D721Med (cell line): ENCODE measurements around the gene TTC16.
"Not testable (repeated sequence)": the region's sequence is repeated elsewhere in the genome, so short reads cannot be mapped to it uniquely, and the experiment has no call there.

Experiments
- DNase-seq: peaks from one replicate; pipeline ENCODE4 v3.0.0; 2011; ENCODE audit warnings: low spot score; ENCODE audit not compliant: insufficient read length
- FAIRE-seq: peaks from 2 replicates; lab custom pipeline; 2011; peaks lifted over from hg19 to GRCh38; lab: Jason Lieb, UNC
- TF ChIP-seq, protein P1 (sequence below): IDR thresholded peaks from 2 replicates; pipeline ENCODE4 v1.5.1; 2012; ENCODE audit warnings: mild to moderate bottlenecking, control low read depth; ENCODE audit not compliant: insufficient read depth; ENCODE audit errors: missing control alignments

The TTC16 gene

DNA sequence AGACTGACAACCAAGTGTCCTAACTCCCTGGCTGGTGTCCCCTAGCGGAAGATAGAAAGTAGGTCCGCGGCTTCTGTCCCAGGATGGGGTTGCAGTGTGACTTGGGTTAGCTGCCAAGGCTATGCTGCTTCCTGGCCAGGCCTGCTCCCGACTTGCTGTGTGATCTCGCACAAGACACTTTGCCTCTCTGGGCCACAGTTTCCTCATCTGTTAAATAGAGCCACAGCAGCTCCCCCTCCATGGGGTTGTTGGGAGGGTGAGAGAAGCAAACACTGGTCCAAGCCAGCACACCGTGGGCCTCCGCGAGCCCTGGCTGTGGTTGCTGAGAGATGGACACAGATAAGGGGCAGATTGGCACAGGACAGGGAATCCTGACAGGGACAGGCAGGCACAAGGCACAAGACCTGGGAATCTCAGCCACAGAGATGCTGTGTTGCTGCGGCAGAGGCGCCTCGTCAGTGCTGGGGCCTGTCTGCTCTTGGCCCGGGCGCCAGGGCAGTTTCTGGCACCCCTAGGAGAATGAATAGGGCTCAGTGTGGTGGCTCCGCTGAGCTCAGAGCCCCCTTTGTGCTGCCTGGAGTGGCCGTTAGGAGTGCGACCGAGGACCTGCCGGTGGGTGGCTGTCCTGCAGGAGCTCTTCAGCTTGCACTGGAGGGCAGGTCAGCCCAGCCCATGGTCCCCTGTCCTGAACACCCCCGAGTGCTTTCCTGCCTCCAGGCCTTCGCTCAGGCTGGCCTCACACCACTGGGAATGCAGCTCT is 64.4 kb downstream of the TTC16 start:
- DNase-seq (no peak), FAIRE-seq (no peak)
- TF ChIP-seq, protein P1, sequence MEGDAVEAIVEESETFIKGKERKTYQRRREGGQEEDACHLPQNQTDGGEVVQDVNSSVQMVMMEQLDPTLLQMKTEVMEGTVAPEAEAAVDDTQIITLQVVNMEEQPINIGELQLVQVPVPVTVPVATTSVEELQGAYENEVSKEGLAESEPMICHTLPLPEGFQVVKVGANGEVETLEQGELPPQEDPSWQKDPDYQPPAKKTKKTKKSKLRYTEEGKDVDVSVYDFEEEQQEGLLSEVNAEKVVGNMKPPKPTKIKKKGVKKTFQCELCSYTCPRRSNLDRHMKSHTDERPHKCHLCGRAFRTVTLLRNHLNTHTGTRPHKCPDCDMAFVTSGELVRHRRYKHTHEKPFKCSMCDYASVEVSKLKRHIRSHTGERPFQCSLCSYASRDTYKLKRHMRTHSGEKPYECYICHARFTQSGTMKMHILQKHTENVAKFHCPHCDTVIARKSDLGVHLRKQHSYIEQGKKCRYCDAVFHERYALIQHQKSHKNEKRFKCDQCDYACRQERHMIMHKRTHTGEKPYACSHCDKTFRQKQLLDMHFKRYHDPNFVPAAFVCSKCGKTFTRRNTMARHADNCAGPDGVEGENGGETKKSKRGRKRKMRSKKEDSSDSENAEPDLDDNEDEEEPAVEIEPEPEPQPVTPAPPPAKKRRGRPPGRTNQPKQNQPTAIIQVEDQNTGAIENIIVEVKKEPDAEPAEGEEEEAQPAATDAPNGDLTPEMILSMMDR: no peak

DNA sequence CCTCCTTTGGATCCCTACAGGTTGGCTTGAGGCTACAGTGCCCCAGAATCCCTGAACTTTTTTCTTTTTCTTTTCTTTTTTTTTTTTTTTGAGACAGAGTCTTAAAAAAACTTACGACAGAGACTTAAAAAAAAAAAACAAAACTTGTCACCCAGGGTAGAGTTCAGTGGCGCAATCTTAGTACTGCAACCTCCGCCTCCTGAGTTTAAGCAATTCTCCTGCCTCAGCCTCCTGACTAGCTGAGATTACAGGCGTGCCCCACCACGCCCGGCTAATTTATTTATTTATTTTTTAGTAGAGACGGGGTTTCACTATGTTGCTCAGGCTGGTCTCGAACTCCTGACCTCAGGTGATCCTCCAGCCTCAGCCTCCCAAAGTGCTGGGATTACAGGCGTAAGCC is 65.0 kb downstream of the TTC16 start:
- FAIRE-seq, DNase-seq: not testable (repeated sequence)
